Measurements from ENCODE around the gene SYT14. TPM values are rescaled to one million over a fixed set of nuclear protein-coding genes. Genes with fewer than 3 reads are reported as not detected.

SYT14 gene
- total RNA-seq, 4 donors from 2014 or later, result 0.04 to 2.8 (median 0.12) TPM; not detected in 1

GRCh38 chr1:209999005-209999404 is 61.0 kb downstream of the SYT14 start:
- WGBS, 2 donors, result 38 to 57% methylated on average over 1 of the region's 1 CpG

GRCh38 chr1:210001751-210002150 is 63.7 kb downstream of the SYT14 start:
- DNase-seq (ENCODE audit: low spot score in 2 of 2), result no peak
- intact Hi-C loops (cut with DNase I; ENCODE audit: low total_unique reads), result no loop called here
- 71 to 75% methylated on average over 3 of the region's 3 CpGs for WGBS, 2 donors

More at GRCh38 chr1:209999005-209999404, 61.0 kb downstream of the SYT14 start:
- no peak overlapping the region for H3K4me3 ChIP-seq (ENCODE audit: low read depth, poor library complexity, severe bottlenecking)
- DNase-seq (ENCODE audit: low spot score in 2 of 2), result no peak
- TF ChIP-seq CTCF (IDR thresholded peaks at IDR 0.05), result no peak
- no peak for TF ChIP-seq POLR2A (IDR thresholded peaks at IDR 0.05)
- intact Hi-C loops (cut with DNase I; ENCODE audit: low total_unique reads), result no loop called here

DNA sequence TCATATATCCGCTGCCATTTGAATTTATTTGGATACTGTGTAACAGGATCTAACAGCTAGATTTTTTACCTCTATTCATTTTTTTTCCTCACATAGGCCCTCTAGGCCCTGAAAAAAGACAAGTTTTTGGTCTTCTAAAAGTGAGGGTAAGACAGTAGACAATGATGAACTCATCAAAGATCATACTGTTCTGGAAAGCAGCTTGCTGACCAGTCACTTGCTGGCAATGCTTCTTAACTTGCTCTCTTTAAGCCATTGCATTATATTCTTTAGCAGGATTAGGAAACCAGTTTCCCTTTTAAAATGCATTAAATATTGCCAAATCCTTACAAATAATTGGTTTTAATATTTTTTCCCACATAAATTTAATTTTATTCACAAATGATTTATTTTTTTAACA is 65.5 kb downstream of the SYT14 start:
- intact Hi-C loops (cut with DNase I; ENCODE audit: low total_unique reads), result no loop called here
- H3K4me3 ChIP-seq (ENCODE audit: low read depth, poor library complexity, severe bottlenecking), result no peak overlapping the region
- TF ChIP-seq POLR2A (IDR thresholded peaks at IDR 0.05), result no peak
- TF ChIP-seq CTCF (IDR thresholded peaks at IDR 0.05), result no peak
- WGBS, 2 donors, result 96 to 98% methylated on average over 1 of the region's 1 CpG
- DNase-seq (ENCODE audit: low spot score in 2 of 2), result no peak

More at GRCh38 chr1:210001751-210002150, 63.7 kb downstream of the SYT14 start:
- H3K4me3 ChIP-seq (ENCODE audit: low read depth, poor library complexity, severe bottlenecking), result no peak overlapping the region
- no peak for TF ChIP-seq CTCF (IDR thresholded peaks at IDR 0.05)
- no peak for TF ChIP-seq POLR2A (IDR thresholded peaks at IDR 0.05)

- no peak for DNase-seq (ENCODE audit: low spot score in 2 of 2)
Measured at GRCh38 chr1:210010161-210010560, 72.1 kb downstream of the SYT14 start.

GRCh38 chr1:210021145-210021860 is 83.3 kb downstream of the SYT14 start:
- DNase-seq (ENCODE audit: low spot score in 2 of 2), result no peak
- TF ChIP-seq POLR2A (IDR thresholded peaks at IDR 0.05) (no peak), CTCF (IDR thresholded peaks at IDR 0.05) (no peak)
- 83 to 88% methylated on average over 4 of the region's 4 CpGs for WGBS, 2 donors
- H3K4me3 ChIP-seq (ENCODE audit: low read depth, poor library complexity, severe bottlenecking), result no peak overlapping the region
- intact Hi-C loops (cut with DNase I; ENCODE audit: low total_unique reads), result no loop called here

More at GRCh38 chr1:210010161-210010560, 72.1 kb downstream of the SYT14 start:
- no peak overlapping the region for H3K4me3 ChIP-seq (ENCODE audit: low read depth, poor library complexity, severe bottlenecking)
- no peak for TF ChIP-seq CTCF (IDR thresholded peaks at IDR 0.05)
- TF ChIP-seq POLR2A (IDR thresholded peaks at IDR 0.05), result no peak
- WGBS, 2 donors, result 88 to 89% methylated on average over 2 of the region's 2 CpGs
- intact Hi-C loops (cut with DNase I; ENCODE audit: low total_unique reads), result no loop called here

DNA sequence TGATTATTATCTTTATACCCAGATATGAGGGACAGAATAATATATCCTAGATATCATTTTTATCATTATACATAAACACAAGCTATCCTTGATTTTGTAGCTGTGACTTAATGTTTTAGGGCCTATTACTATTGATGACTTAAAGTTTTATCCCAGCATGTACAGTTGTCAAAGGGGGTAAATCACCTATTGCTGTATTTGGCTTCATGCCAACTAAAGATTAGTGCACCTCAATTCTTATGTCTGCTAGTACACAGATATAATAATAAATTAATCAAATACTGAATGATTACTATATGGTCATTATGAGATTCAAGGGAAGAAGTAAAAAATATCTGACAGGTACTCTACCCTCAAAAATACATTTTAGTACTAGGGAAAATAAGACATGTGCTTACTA is 84.0 kb downstream of the SYT14 start:
- no peak overlapping the region for H3K4me3 ChIP-seq (ENCODE audit: low read depth, poor library complexity, severe bottlenecking)
- intact Hi-C loops (cut with DNase I; ENCODE audit: low total_unique reads), result no loop called here
- TF ChIP-seq POLR2A (IDR thresholded peaks at IDR 0.05) (no peak), CTCF (IDR thresholded peaks at IDR 0.05) (no peak)
- no peak for DNase-seq (ENCODE audit: low spot score in 2 of 2)
